ENCODE data around the gene NCKAP1. TPM values are rescaled to one million over a fixed set of nuclear protein-coding genes. Genes with fewer than 3 reads are reported as not detected.

The NCKAP1 gene
- total and polyA plus RNA-seq, 2 donors (not counting 3 experiments of a cell fraction or from before 2014, with no cell fraction given), result 49.4 to 130 TPM

DNA sequence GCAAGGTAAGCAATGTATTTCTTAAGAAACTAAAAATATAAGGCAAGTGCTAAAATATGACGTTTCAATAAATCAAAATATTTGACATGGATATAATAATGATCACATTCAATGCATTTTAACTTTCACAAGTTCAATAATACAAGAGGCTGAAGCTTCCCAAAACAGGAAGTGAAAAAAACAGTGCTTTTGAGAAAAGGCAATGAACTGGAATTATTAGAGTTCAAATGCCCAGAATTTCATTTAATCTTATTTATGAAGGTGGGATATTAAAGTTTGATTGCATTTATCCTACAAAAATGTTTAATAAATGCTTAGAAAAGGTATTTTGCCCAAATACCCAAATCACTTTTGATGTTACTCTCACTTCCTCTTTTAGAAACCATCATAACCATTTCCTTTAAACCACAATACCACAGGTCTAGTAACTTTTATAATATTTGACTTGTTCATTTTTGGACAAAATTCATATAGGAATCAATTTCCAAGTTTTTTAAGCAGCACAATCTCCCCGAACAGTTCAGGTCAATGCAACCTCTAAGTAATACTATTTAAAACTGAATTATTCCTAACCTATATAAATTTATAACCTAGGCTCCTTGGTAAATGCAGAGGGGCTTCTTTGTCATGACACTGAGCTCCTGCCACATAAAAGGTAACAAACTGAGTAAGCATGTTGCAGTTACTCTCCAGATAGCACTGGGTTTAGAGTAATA is 2.1 kb downstream of the NCKAP1 start:
- dilution Hi-C loops (cut with MboI; ENCODE audit: extremely low pct_ligation_motif_present, low sequenced_read_pairs), result no loop called here
- FAIRE-seq, result no peak

More for the DNA sequence above, 2.1 kb downstream of the NCKAP1 start:
- peaks cover 69% of the 10 kb centered on the region for H3K79me2 ChIP-seq (ENCODE audit: control insufficient read depth, insufficient read depth, low read length)
- TF ChIP-seq, protein P1, sequence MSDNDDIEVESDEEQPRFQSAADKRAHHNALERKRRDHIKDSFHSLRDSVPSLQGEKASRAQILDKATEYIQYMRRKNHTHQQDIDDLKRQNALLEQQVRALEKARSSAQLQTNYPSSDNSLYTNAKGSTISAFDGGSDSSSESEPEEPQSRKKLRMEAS (IDR thresholded peaks at IDR 0.05; ENCODE audit: insufficient read depth, insufficient read length), result no peak
- TF ChIP-seq, protein P2, sequence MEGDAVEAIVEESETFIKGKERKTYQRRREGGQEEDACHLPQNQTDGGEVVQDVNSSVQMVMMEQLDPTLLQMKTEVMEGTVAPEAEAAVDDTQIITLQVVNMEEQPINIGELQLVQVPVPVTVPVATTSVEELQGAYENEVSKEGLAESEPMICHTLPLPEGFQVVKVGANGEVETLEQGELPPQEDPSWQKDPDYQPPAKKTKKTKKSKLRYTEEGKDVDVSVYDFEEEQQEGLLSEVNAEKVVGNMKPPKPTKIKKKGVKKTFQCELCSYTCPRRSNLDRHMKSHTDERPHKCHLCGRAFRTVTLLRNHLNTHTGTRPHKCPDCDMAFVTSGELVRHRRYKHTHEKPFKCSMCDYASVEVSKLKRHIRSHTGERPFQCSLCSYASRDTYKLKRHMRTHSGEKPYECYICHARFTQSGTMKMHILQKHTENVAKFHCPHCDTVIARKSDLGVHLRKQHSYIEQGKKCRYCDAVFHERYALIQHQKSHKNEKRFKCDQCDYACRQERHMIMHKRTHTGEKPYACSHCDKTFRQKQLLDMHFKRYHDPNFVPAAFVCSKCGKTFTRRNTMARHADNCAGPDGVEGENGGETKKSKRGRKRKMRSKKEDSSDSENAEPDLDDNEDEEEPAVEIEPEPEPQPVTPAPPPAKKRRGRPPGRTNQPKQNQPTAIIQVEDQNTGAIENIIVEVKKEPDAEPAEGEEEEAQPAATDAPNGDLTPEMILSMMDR (IDR thresholded peaks at IDR 0.05; ENCODE audit: extremely low read depth in 1 of 2, insufficient read depth in 1 of 2, low read depth in 1 of 2, low read length in 2 of 2), result no peak
- TF ChIP-seq JUN (IDR thresholded peaks at IDR 0.05; ENCODE audit: borderline replicate concordance, insufficient read depth, insufficient read length, low read depth) (no peak), POLR2AphosphoS5 (IDR thresholded peaks at IDR 0.05; ENCODE audit: insufficient read depth, low read depth, low read length) (no peak), EZH2 (IDR thresholded peaks at IDR 0.05; ENCODE audit: borderline replicate concordance, low read depth, low read length, severe bottlenecking) (no peak), GATA2 (IDR thresholded peaks at IDR 0.05; ENCODE audit: insufficient read depth, insufficient read length, low read depth, low read length) (no peak), FOS (IDR thresholded peaks at IDR 0.05; ENCODE audit: borderline replicate concordance, insufficient read depth, low read length) (no peak), MYC (IDR thresholded peaks at IDR 0.05; ENCODE audit: low read depth, low read length) (no peak)
- H4K20me1 ChIP-seq (replicated peaks; ENCODE audit: control insufficient read depth, extremely low read depth, insufficient read depth, low read length), result peaks cover 41% of the 10 kb centered on the region
- no peaks in the 10 kb centered on the region for H3K9me3 ChIP-seq (replicated peaks; ENCODE audit: control insufficient read depth, insufficient read depth, low read length)
- H3K4me3 ChIP-seq (replicated peaks in 1 of 3; ENCODE audit: insufficient read depth in 1 of 3, low read depth in 1 of 3, low read length in 3 of 3), result peak overlapping the region; percentile 86 to 99 (median 98)
- peak overlapping the region; percentile 91 for H3K27ac ChIP-seq (ENCODE audit: insufficient read depth, low read depth, low read length)
- intact Hi-C loops (cut with micrococcal nuclease), result loop anchor here (5.0 kb wide), 1 partner anchor 849 kb away; no protein-coding TSS in a partner anchor
- H3K27me3 ChIP-seq (ENCODE audit: control insufficient read depth in 2 of 2, insufficient read depth in 2 of 2, low read length in 2 of 2), result no peaks in the 10 kb centered on the region
- peak overlapping the region; percentile 94 for H3K4me2 ChIP-seq (ENCODE audit: insufficient read depth, low read length)
- BruUV-seq (replicated peaks), result no TSS peak
- CTCF ChIA-PET, result no interaction called here
- peak overlapping the region; percentile 95 for H3K9ac ChIP-seq (replicated peaks; ENCODE audit: extremely low read depth, insufficient read depth, low read length)
- peaks cover 37% of the 10 kb centered on the region for H3K4me1 ChIP-seq (ENCODE audit: control insufficient read depth, extremely low read depth, insufficient read depth, low read length)
- no peak overlapping the region for H2AFZ ChIP-seq (ENCODE audit: low read depth, low read length)
- H3K36me3 ChIP-seq (ENCODE audit: control insufficient read depth in 2 of 2, extremely low read depth in 1 of 2, insufficient read depth in 2 of 2, low read length in 2 of 2), result no peaks in the 10 kb centered on the region
- DNase-seq (ENCODE audit: low read depth, low spot score), result peak; percentile 44
- POLR2A ChIA-PET, result no interaction called here
- peaks cover 4% of the 10 kb centered on the region for H3K9me1 ChIP-seq (replicated peaks; ENCODE audit: control insufficient read depth, extremely low read depth, insufficient read depth, low read length)

All from endothelial cell of umbilical vein (primary cell).